ENCODE measurements around the gene DEXI. TPM values are rescaled to one million over a fixed set of nuclear protein-coding genes. Genes with fewer than 3 reads are reported as not detected.
"Not testable (repeated sequence)": the region's sequence is repeated elsewhere in the genome, so short reads cannot be mapped to it uniquely, and the experiment has no call there.

DEXI gene
- total RNA-seq, 1 donor, result 34.0 TPM

- Histone ChIP-seq H2AFZ (ENCODE audit: low read length) (no peak overlapping the region), H3K27me3 (ENCODE audit: insufficient read depth, low read length) (no peaks in the 10 kb centered on the region), H3K4me2 (ENCODE audit: insufficient read depth, low read length) (no peak overlapping the region), H3K36me3 (ENCODE audit: insufficient read depth, low read length) (peaks cover 16% of the 10 kb centered on the region), H3K27ac (ENCODE audit: low read depth, low read length) (no peak overlapping the region), H3K4me1 (ENCODE audit: insufficient read depth, low read length) (peaks cover 14% of the 10 kb centered on the region), H4K20me1 (ENCODE audit: insufficient read depth, low read length) (peaks cover 16% of the 10 kb centered on the region), H3K9me3 (ENCODE audit: low read depth, low read length) (no peaks in the 10 kb centered on the region), H3K79me2 (ENCODE audit: insufficient read depth, low read length) (peaks cover 3% of the 10 kb centered on the region), H3K4me3 (ENCODE audit: insufficient read depth, low read length) (no peak overlapping the region)
- no peak for DNase-seq (ENCODE audit: insufficient read length, low spot score, missing footprints)
- TF ChIP-seq CTCF (IDR thresholded peaks at IDR 0.05; ENCODE audit: extremely low read depth, low read depth, low read length), result no peak
These were observed 26.2 kb upstream of the DEXI start for GRCh38 chr16:10968498-10968897.

- no peak for TF ChIP-seq CTCF (IDR thresholded peaks at IDR 0.05; ENCODE audit: extremely low read depth, low read depth, low read length)
- H3K27ac ChIP-seq (ENCODE audit: low read depth, low read length), result no peak overlapping the region
- H2AFZ ChIP-seq (ENCODE audit: low read length), result no peak overlapping the region
These were observed 25.7 kb upstream of the DEXI start for GRCh38 chr16:10967986-10968385.

GRCh38 chr16:10966559-10966958 is 24.3 kb upstream of the DEXI start:
- not testable (repeated sequence) for H3K4me1 ChIP-seq (ENCODE audit: insufficient read depth, low read length); H3K4me3 ChIP-seq (ENCODE audit: insufficient read depth, low read length); H2AFZ ChIP-seq (ENCODE audit: low read length); H3K9me3 ChIP-seq (ENCODE audit: low read depth, low read length); DNase-seq (ENCODE audit: insufficient read length, low spot score, missing footprints); H3K79me2 ChIP-seq (ENCODE audit: insufficient read depth, low read length); H3K4me2 ChIP-seq (ENCODE audit: insufficient read depth, low read length); H3K27me3 ChIP-seq (ENCODE audit: insufficient read depth, low read length); H3K27ac ChIP-seq (ENCODE audit: low read depth, low read length)
- peaks cover 21% of the 10 kb centered on the region for H3K36me3 ChIP-seq (ENCODE audit: insufficient read depth, low read length)
- peaks cover 16% of the 10 kb centered on the region for H4K20me1 ChIP-seq (ENCODE audit: insufficient read depth, low read length)

More at GRCh38 chr16:10967986-10968385, 25.7 kb upstream of the DEXI start:
- H3K9me3 ChIP-seq (ENCODE audit: low read depth, low read length), result no peaks in the 10 kb centered on the region
- peaks cover 16% of the 10 kb centered on the region for H4K20me1 ChIP-seq (ENCODE audit: insufficient read depth, low read length)
- H3K4me3 ChIP-seq (ENCODE audit: insufficient read depth, low read length), result no peak overlapping the region
- H3K27me3 ChIP-seq (ENCODE audit: insufficient read depth, low read length), result no peaks in the 10 kb centered on the region
- H3K36me3 ChIP-seq (ENCODE audit: insufficient read depth, low read length), result peaks cover 16% of the 10 kb centered on the region
- no peak overlapping the region for H3K4me2 ChIP-seq (ENCODE audit: insufficient read depth, low read length)
- peaks cover 3% of the 10 kb centered on the region for H3K79me2 ChIP-seq (ENCODE audit: insufficient read depth, low read length)
- H3K4me1 ChIP-seq (ENCODE audit: insufficient read depth, low read length), result peaks cover 14% of the 10 kb centered on the region
- no peak for DNase-seq (ENCODE audit: insufficient read length, low spot score, missing footprints)

GRCh38 chr16:10966129-10966528 is 23.9 kb upstream of the DEXI start:
- peaks cover 12% of the 10 kb centered on the region for H3K4me1 ChIP-seq (ENCODE audit: insufficient read depth, low read length)
- TF ChIP-seq CTCF (IDR thresholded peaks at IDR 0.05; ENCODE audit: extremely low read depth, low read depth, low read length), result no peak
- no peak overlapping the region for H3K27ac ChIP-seq (ENCODE audit: low read depth, low read length)
- H3K79me2 ChIP-seq (ENCODE audit: insufficient read depth, low read length), result peaks cover 3% of the 10 kb centered on the region
- H3K9me3 ChIP-seq (ENCODE audit: low read depth, low read length), result no peaks in the 10 kb centered on the region
- peaks cover 16% of the 10 kb centered on the region for H4K20me1 ChIP-seq (ENCODE audit: insufficient read depth, low read length)
- H3K4me2 ChIP-seq (ENCODE audit: insufficient read depth, low read length), result no peak overlapping the region
- peaks cover 18% of the 10 kb centered on the region for H3K36me3 ChIP-seq (ENCODE audit: insufficient read depth, low read length)
- no peak for DNase-seq (ENCODE audit: insufficient read length, low spot score, missing footprints)
- no peaks in the 10 kb centered on the region for H3K27me3 ChIP-seq (ENCODE audit: insufficient read depth, low read length)
- no peak overlapping the region for H3K4me3 ChIP-seq (ENCODE audit: insufficient read depth, low read length)
- H2AFZ ChIP-seq (ENCODE audit: low read length), result no peak overlapping the region
